H1 (cell line): ENCODE results near the gene NECTIN1. TPM values are rescaled to one million over a fixed set of nuclear protein-coding genes. Genes with fewer than 3 reads are reported as not detected.

Source experiments
- CHD1 ChIP-seq: IDR thresholded peaks from 2 replicates; pipeline ENCODE4 v1.6.1; 2012; ENCODE audit warnings: low read depth, low read length, improper control_type of control experiment
- POLR2AphosphoS5 ChIP-seq: IDR thresholded peaks from 2 replicates; pipeline ENCODE4 v1.6.1; 2011; ENCODE audit warnings: low read depth, low read length
- polyA plus RNA-seq, 7 experiments: library from polyadenylated mRNA; depleted of rRNA in 3 of 7; stranded (reverse) in 5 of 7; unstranded in 2 of 7; fragments of >200 nt in 5 of 7; fragments of 200-250 nt in 2 of 7; gene quantifications; 1 replicate in 5 of 7; 2 replicates in 1 of 7; 4 replicates in 1 of 7; pipeline versions ENCODE4 v1.2.1 to v1.2.3, GENCODE V29; 2011 to 2013; ENCODE audit warnings: missing spikeins in 2 of 7, mixed read lengths in 2 of 7
- total RNA-seq: library from RNA; stranded (reverse); fragmentation: NEBNext Ultra II Directional; extraction: Animal tissue kit (Norgen Biotek cat#: 25700); gene quantifications from 2 replicates; pipeline ENCODE4 v1.2.1, GENCODE V29; 2021

The NECTIN1 gene
- total and polyA plus RNA-seq, 2 of the 8 experiments (the other 6 are each of a cell fraction or from before 2014, with no cell fraction given): 43.2 to 97.7 TPM

GRCh38 chr11:119687373-119688046 lies 41.5 kb downstream of the NECTIN1 start (continued):
- TF ChIP-seq POLR2AphosphoS5: no peak
- TF ChIP-seq CHD1: no peak
